Activated CD4-positive, alpha-beta T cell treated with anti-CD3 and anti-CD28 coated beads for 24 hours (primary cell): ENCODE results near the gene TRIL.
A peak's percentile ranks its signal among the peaks of the same experiment; 100 is the strongest.

Source experiments
- DNase-seq, 2 donors: peaks; one replicate each; pipeline ENCODE4 v3.0.0-alpha.2; 2020; ENCODE audit warnings: low read depth in 2 of 2

The TRIL gene

GRCh38 chr7:28940741-28941384 is 17.3 kb downstream of the TRIL start:
- no peak for DNase-seq

- DNase-seq = no peak
Observed at GRCh38 chr7:28939844-28940544, 18.1 kb downstream of the TRIL start.

GRCh38 chr7:28939367-28939766 is 18.8 kb downstream of the TRIL start:
- DNase-seq = no peak

GRCh38 chr7:28937619-28938018 is 20.5 kb downstream of the TRIL start:
- no peak for DNase-seq

- no peak for DNase-seq
Observed at GRCh38 chr7:28937103-28937502, 21.0 kb downstream of the TRIL start.

- no peak for DNase-seq
Observed at GRCh38 chr7:28933846-28934320, 24.2 kb downstream of the TRIL start.

GRCh38 chr7:28931565-28931964 is 26.6 kb downstream of the TRIL start:
- DNase-seq = no peak

DNA sequence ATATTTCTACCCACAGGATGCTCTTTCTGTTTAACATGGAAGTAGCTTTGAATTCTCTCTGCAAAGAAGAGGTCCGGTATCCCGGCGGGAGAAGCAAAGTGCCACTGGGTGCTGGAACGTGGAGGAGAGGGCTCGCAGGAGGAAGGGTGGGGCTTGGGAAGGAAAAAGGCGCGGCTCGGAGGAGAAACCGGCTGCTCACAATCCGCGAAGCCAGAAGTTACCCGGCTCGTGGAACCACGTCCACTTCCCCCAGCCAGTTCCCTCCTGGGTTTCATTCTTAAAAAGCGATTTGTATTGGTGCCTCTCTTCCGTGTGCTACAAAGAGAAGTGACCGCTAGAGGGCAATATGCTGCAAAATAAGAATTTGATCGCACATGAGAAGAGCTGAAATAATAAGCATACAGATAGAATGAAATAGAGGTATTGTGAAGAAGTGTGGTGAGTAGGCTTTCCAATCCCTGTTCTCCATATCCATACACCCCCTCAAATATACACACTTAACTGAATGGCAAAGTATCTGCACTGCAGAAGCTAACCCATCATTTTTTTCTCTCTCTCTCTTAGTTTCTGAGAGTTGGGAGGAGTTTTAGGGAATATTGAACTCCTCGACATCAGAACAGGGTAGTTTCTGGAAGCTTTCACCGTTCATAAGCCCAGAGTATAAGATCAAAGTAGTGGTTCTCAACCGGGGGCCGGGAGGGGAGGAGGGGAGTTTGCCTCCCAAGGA is 31.1 kb downstream of the TRIL start:
- DNase-seq = peak; percentile 20 to 36

DNA sequence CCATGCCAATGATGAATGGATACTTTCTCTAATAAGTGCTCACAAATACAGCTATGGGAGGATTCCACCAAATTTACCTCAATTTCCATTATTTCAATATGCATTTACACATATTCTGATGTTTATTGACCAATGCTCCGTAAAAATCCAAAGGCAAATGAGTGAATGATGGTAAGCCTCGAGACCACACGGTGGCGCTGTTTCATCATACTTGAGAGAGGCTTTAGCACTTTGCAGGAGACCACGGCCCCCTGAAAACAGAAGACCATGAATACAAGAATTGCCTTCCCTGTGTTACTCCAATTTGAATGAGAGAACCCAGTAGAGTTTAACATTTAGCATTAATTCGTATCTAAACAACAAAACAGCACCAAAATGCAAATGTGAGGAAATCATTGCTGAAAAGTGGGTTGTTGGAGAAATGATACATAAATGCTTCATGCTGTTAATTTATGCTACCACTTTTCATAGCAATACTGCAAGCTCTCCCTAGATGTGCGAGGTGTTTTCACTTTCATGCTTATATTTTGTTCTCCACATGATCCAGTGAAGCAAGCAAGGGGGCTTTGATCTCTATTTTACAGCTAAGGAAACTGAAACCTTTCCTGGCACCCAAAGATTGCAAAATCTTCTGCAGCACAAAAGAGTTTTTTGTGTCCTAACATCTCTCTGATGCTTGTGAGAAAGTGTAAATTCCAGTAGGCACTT is 35.4 kb downstream of the TRIL start:
- peak; percentile 40 to 48 for DNase-seq

DNA sequence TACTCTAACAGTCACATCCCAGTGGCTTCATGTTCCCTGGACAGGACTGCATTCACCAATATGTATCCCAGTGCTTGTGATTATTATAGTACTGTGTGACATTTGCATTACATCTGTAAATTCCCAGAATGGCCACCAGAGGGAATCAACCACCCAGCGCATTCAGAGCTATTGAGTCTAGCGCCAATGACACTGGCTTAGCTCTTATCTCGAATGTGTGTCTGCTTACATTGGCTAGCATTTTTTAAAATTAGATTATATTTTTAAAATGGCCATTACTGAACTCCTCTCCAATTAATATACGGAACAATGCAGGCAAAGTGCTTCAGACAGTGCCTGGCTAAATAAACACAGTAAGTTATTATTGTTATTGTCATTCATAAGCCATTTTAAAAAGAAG is 36.3 kb downstream of the TRIL start:
- DNase-seq = peak in 1 of 2 donors; percentile 29

DNA sequence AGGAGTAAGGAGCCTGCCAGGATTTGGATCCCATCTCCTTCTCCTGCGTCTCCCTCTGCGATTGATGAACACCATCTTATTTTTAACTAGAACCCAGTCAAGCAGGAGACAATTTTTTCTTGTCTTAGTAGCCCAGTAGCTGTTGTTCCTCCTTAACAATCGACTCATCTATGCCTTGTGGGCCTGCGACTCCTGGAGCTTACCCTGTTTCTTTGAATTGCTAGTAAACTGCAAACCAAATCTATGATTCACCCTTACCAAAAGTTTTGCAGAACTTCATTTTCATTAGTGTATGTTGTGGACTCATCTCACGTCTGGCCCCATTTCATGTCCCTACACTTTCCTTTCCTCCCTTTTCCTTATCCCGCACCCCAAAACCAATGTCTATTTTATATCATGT is 37.7 kb downstream of the TRIL start:
- DNase-seq = no peak

DNA sequence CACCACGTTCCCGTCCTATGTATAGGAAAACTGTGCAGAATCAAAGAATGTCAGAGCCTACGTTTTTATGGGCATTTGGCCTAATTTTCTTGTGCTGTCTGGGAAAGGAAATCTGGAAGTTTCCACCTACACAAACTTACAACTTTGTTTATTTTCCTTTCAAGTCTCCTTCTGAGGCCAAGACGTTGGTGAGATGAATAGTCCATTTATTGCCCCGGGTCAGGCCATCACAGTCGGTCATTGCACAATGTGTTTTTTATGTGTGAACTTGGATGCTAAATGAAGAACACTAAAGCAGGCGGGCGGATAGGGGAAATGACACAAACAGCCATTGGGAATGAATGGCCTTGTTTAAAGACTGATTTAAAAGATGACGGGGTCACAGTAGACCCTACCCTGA is 38.6 kb downstream of the TRIL start:
- no peak for DNase-seq

DNA sequence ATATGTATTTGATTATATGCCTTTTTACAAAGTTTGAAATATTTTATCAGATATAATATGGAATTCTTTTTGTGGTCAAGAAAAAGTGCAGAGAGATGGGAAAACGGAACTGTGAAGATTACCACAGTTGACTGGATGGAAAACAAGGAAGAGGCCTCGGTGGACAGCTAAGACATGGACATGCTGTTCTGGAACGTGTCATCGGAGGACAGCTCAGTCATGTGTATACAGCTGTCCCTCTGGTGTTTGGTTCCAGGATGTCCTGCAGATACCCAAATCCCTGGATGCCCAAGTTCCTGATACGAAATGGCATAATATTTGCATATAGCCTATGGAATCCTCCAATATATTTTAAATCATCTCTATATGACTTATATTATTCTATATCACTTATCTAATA is 49.4 kb downstream of the TRIL start:
- no peak for DNase-seq

GRCh38 chr7:28905464-28905863 is 52.7 kb downstream of the TRIL start:
- DNase-seq = no peak

- no peak for DNase-seq
Observed at GRCh38 chr7:28904578-28905048, 53.5 kb downstream of the TRIL start.

GRCh38 chr7:28903730-28904577 is 54.2 kb downstream of the TRIL start:
- no peak for DNase-seq
